Measurements from ENCODE around the gene EIF1AD. TPM values are rescaled to one million over a fixed set of nuclear protein-coding genes. Genes with fewer than 3 reads are reported as not detected.

EIF1AD gene
- total and polyA plus RNA-seq, 8 donors = 9.5 to 16.0 (median 12.2) TPM

- FAIRE-seq = no peak
- intact Hi-C loops (cut with DNase I) = no loop called here
- H3K36me3 ChIP-seq = peaks cover 4 to 23% (median 18%) of the 10 kb centered on the region in 3 donors
- DNase-seq = no peak
- no peaks in the 10 kb centered on the region for H3K9me3 ChIP-seq
- ATAC-seq = no peak
- no peaks in the 10 kb centered on the region for H3K27me3 ChIP-seq
- no peak for TF ChIP-seq CTCF (IDR thresholded peaks at IDR 0.05)
- H3K4me3 ChIP-seq = no peak overlapping the region
- no peaks in the 10 kb centered on the region for H3K4me1 ChIP-seq
- no peak overlapping the region for H3K27ac ChIP-seq
- 90 to 93% methylated on average over 28 to 34 of the region's 34 CpGs for WGBS, 2 donors
Measured at GRCh38 chr11:65978391-65979238, 23.3 kb downstream of the EIF1AD start.

GRCh38 chr11:65977621-65978390 lies 24.2 kb downstream of the EIF1AD start:
- DNase-seq = peak in 1 of 6 donors; percentile 73

GRCh38 chr11:65976216-65977176 lies 25.5 kb downstream of the EIF1AD start:
- H3K4me3 ChIP-seq = no peak overlapping the region
- ATAC-seq (peak in 1 of 4 donors; percentile 3), DNase-seq (peak in 1 of 6 donors; percentile 74), FAIRE-seq (no peak)
- intact Hi-C loops (cut with DNase I) = no loop called here
- H3K27me3 ChIP-seq = no peaks in the 10 kb centered on the region
- TF ChIP-seq CTCF (IDR thresholded peaks at IDR 0.05) = no peak
- no peaks in the 10 kb centered on the region for H3K9me3 ChIP-seq
- peaks cover 4 to 23% (median 22%) of the 10 kb centered on the region in 3 donors for H3K36me3 ChIP-seq
- H3K4me1 ChIP-seq = no peaks in the 10 kb centered on the region
- no peak overlapping the region for H3K27ac ChIP-seq
- WGBS, 2 donors = 86 to 89% methylated on average over 42 to 43 of the region's 43 CpGs

More at GRCh38 chr11:65977621-65978390, 24.2 kb downstream of the EIF1AD start:
- no peak for ATAC-seq
- intact Hi-C loops (cut with DNase I) = no loop called here
- H3K4me3 ChIP-seq = no peak overlapping the region
- FAIRE-seq = no peak
- TF ChIP-seq CTCF (IDR thresholded peaks at IDR 0.05) = no peak
- H3K9me3 ChIP-seq = no peaks in the 10 kb centered on the region
- no peaks in the 10 kb centered on the region for H3K4me1 ChIP-seq
- peaks cover 4 to 23% (median 22%) of the 10 kb centered on the region in 3 donors for H3K36me3 ChIP-seq
- WGBS, 2 donors = 87 to 93% methylated on average over 29 of the region's 29 CpGs
- no peaks in the 10 kb centered on the region for H3K27me3 ChIP-seq
- no peak overlapping the region for H3K27ac ChIP-seq

- DNase-seq (peak in 1 of 6 donors; percentile 28), FAIRE-seq (no peak), ATAC-seq (no peak)
- Histone ChIP-seq H3K4me1 (no peaks in the 10 kb centered on the region), H3K27ac (no peak overlapping the region), H3K36me3 (peaks cover 4 to 23% (median 22%) of the 10 kb centered on the region in 3 donors), H3K27me3 (no peaks in the 10 kb centered on the region), H3K4me3 (no peak overlapping the region), H3K9me3 (no peaks in the 10 kb centered on the region)
- TF ChIP-seq CTCF (IDR thresholded peaks at IDR 0.05) = no peak
- 95 to 96% methylated on average over 9 of the region's 9 CpGs for WGBS, 2 donors
- intact Hi-C loops (cut with DNase I) = no loop called here
Measured at GRCh38 chr11:65975771-65976170, 26.2 kb downstream of the EIF1AD start.

All from pancreas (tissue), 10 donors.